Measurements from ENCODE around the gene NTPCR.

- no peak for TF ChIP-seq CTCF (IDR thresholded peaks at IDR 0.05; ENCODE audit: insufficient read depth, low read length)
- no peak for TF ChIP-seq POLR2AphosphoS5 (IDR thresholded peaks at IDR 0.05; ENCODE audit: low read depth)
- no peak for TF ChIP-seq SPI1 (IDR thresholded peaks at IDR 0.05; ENCODE audit: borderline replicate concordance, low read depth)
- TF ChIP-seq REST (IDR thresholded peaks at IDR 0.05; ENCODE audit: insufficient replicate concordance, low read depth) = no peak
- no peak for TF ChIP-seq GABPA (IDR thresholded peaks at IDR 0.05; ENCODE audit: low read depth)
These were observed 20.1 kb downstream of the NTPCR start for GRCh38 chr1:232970508-232970907.

Measured in HL-60 (cell line).